HEK293T (cell line): Measurements from ENCODE around the gene XCL2.

Experiments used
- ARNT ChIP-seq: fragments of 450-650 bp; IDR thresholded peaks from 2 replicates; pipeline ENCODE4 v1.6.1; 2017; ENCODE audit warnings: mild to moderate bottlenecking
- BHLHE40 ChIP-seq: fragments of 450-650 bp; IDR thresholded peaks from 2 replicates; pipeline ENCODE4 v1.6.1; 2016; ENCODE audit warnings: mild to moderate bottlenecking, moderate library complexity, borderline replicate concordance
- ELF4 ChIP-seq: fragments of 450-650 bp; IDR thresholded peaks from 2 replicates; pipeline ENCODE4 v1.6.1; 2017; ENCODE audit warnings: antibody characterized with exemption
- FOXA1 ChIP-seq: fragments of 450-650 bp; IDR thresholded peaks from 2 replicates; pipeline ENCODE4 v1.6.1; 2016; ENCODE audit warnings: mild to moderate bottlenecking
- FOXK2 ChIP-seq: fragments of 450-650 bp; IDR thresholded peaks from 2 replicates; pipeline ENCODE4 v1.6.1; 2016; ENCODE audit warnings: mild to moderate bottlenecking
- FOXM1 ChIP-seq: fragments of 450-650 bp; IDR thresholded peaks from 2 replicates; pipeline ENCODE4 v1.6.1; 2017; ENCODE audit warnings: mild to moderate bottlenecking, borderline replicate concordance
- HDGF ChIP-seq: fragments of 450-650 bp; IDR thresholded peaks from 2 replicates; pipeline ENCODE4 v1.6.1; 2017; ENCODE audit warnings: antibody characterized with exemption, borderline replicate concordance
- L3MBTL2 ChIP-seq: fragments of 450-650 bp; conservative IDR thresholded peaks from 2 replicates; pipeline ENCODE4 v1.6.1; 2016; ENCODE audit warnings: mild to moderate bottlenecking
- LEF1 ChIP-seq: fragments of 450-650 bp; IDR thresholded peaks from 2 replicates; pipeline ENCODE4 v1.6.1; 2017; ENCODE audit warnings: mild to moderate bottlenecking, borderline replicate concordance
- NFRKB ChIP-seq: fragments of 450-650 bp; IDR thresholded peaks from 2 replicates; pipeline ENCODE4 v1.6.1; 2016; ENCODE audit warnings: mild to moderate bottlenecking, moderate library complexity
- SP1 ChIP-seq: fragments of 450-650 bp; IDR thresholded peaks from 2 replicates; pipeline ENCODE4 v1.6.1; 2017
- SUZ12 ChIP-seq: fragments of 450-650 bp; IDR thresholded peaks from 2 replicates; pipeline ENCODE4 v1.6.1; 2016; ENCODE audit warnings: mild to moderate bottlenecking
- TARDBP ChIP-seq: fragments of 450-650 bp; IDR thresholded peaks from 2 replicates; pipeline ENCODE4 v1.6.1; 2016
- ZNF384 ChIP-seq: fragments of 450-650 bp; IDR thresholded peaks from 2 replicates; pipeline ENCODE4 v1.6.1; 2016

- TF ChIP-seq SUZ12 = no peak
- TF ChIP-seq SP1 = no peak
- no peak for TF ChIP-seq FOXK2
- no peak for TF ChIP-seq NFRKB
- TF ChIP-seq BHLHE40 = no peak
- no peak for TF ChIP-seq ZNF384
- no peak for TF ChIP-seq ELF4
- TF ChIP-seq HDGF = no peak
- TF ChIP-seq TARDBP = no peak
- TF ChIP-seq FOXM1 = no peak
- no peak for TF ChIP-seq ARNT
- no peak for TF ChIP-seq FOXA1
- no peak for TF ChIP-seq L3MBTL2
- TF ChIP-seq LEF1 = no peak
Measured at GRCh38 chr1:168589167-168589566, 45.4 kb upstream of the XCL2 start.
